Sigmoid colon (tissue), 7 donors: Measurements from ENCODE around the gene CPOX. TPM values are rescaled to one million over a fixed set of nuclear protein-coding genes. Genes with fewer than 3 reads are reported as not detected.

ENCODE experiments used
- DNase-seq: peaks from one replicate; pipeline ENCODE4 v3.0.0-alpha.2; 2019
- H3K27ac ChIP-seq, 4 donors: fragments of 200-600 bp; sonication (generic); one replicate each; pipeline ENCODE4 v1.5.1; 2016 to 2019; ENCODE audit warnings: mild to moderate bottlenecking in 1 of 4
- H3K27me3 ChIP-seq, 3 donors: fragments of 200-600 bp; sonication (generic); one replicate each; pipeline ENCODE4 v1.5.1; 2019; ENCODE audit warnings: mild to moderate bottlenecking in 1 of 3
- H3K36me3 ChIP-seq, 4 donors: fragments of 200-600 bp; sonication (generic); one replicate each; pipeline ENCODE4 v1.5.1; 2016 to 2019
- H3K4me1 ChIP-seq, 4 donors: fragments of 200-600 bp; sonication (generic); one replicate each; pipeline ENCODE4 v1.5.1; 2017 to 2019
- H3K4me3 ChIP-seq, 4 donors: fragments of 200-600 bp; sonication (generic); one replicate each; pipeline ENCODE4 v1.5.1; 2017 to 2019; ENCODE audit warnings: mild to moderate bottlenecking in 2 of 4, moderate library complexity in 1 of 4
- H3K9me3 ChIP-seq, 4 donors: fragments of 200-600 bp in 3 of 4; sonication (generic) in 3 of 4; one replicate each; pipeline versions ENCODE4 v1.5.1 to v1.6.1; 2013 to 2019
- EP300 ChIP-seq, 4 donors: sonication (generic); formaldehyde crosslinking; IDR thresholded peaks; one replicate each; pipeline ENCODE4 v1.6.1; 2017; ENCODE audit warnings: antibody characterized with exemption in 4 of 4
- POLR2A ChIP-seq, 2 donors: fragments of 450-650 bp; IDR thresholded peaks; one replicate each; pipeline ENCODE4 v1.6.1; 2016; ENCODE audit warnings: antibody characterized with exemption in 2 of 2, mild to moderate bottlenecking in 2 of 2, moderate library complexity in 2 of 2
- POLR2AphosphoS5 ChIP-seq, 4 donors: sonication (generic); formaldehyde crosslinking; IDR thresholded peaks; one replicate each; pipeline ENCODE4 v1.6.1; 2017; ENCODE audit warnings: antibody characterized with exemption in 4 of 4
- WGBS, 2 donors: extraction: QIAGEN DNeasy Blood & Tissue Kit; methylation state at CpG; one replicate each; pipeline ENCODE4 v1.1.7; 2013; 5-methylcytosine and 5-hydroxymethylcytosine counted together
- intact Hi-C: fragments of 100-400 bp; cut with DNase I; formaldehyde crosslinking; loops from one replicate; pipeline ENCODE4 v1.15.1; 2023
- polyA plus RNA-seq, 3 donors: library from polyadenylated mRNA; stranded (reverse); fragments of 200-250 nt; gene quantifications; one replicate each; pipeline ENCODE4 v1.2.3, GENCODE V29; 2013
- total RNA-seq, 4 donors: library from RNA; depleted of rRNA; stranded (reverse); fragments of >200 nt; gene quantifications; one replicate each; pipeline ENCODE4 v1.1.0, GENCODE V29; 2016
- TF ChIP-seq, protein P1 (sequence below), 4 experiments: fragments of 450-650 bp in 3 of 4; fragments of 200-600 bp in 1 of 4; IDR thresholded peaks; one replicate each; pipeline ENCODE4 v1.5.1; 2016 to 2019; ENCODE audit warnings: antibody characterized with exemption in 4 of 4, mild to moderate bottlenecking in 3 of 4, moderate library complexity in 2 of 4
- donor health status: healthy with polysubstance abuse.
- donor health status: Bipolar disorder and iron deficiency.
- donor health status: healthy.

The CPOX gene
- total and polyA plus RNA-seq, 7 donors = 4.2 to 32.7 (median 15.3) TPM

GRCh38 chr3:98558100-98558827 is 35.1 kb downstream of the CPOX start:
- no peak overlapping the region for H3K4me3 ChIP-seq
- no peaks in the 10 kb centered on the region for H3K9me3 ChIP-seq
- H3K27me3 ChIP-seq = no peaks in the 10 kb centered on the region
- no peak overlapping the region for H3K27ac ChIP-seq
- H3K4me1 ChIP-seq = no peaks in the 10 kb centered on the region
- intact Hi-C loops = no loop called here
- TF ChIP-seq POLR2A (IDR thresholded peaks at IDR 0.05) (no peak), EP300 (IDR thresholded peaks at IDR 0.05) (no peak), POLR2AphosphoS5 (IDR thresholded peaks at IDR 0.05) (no peak)
- TF ChIP-seq, protein P1, sequence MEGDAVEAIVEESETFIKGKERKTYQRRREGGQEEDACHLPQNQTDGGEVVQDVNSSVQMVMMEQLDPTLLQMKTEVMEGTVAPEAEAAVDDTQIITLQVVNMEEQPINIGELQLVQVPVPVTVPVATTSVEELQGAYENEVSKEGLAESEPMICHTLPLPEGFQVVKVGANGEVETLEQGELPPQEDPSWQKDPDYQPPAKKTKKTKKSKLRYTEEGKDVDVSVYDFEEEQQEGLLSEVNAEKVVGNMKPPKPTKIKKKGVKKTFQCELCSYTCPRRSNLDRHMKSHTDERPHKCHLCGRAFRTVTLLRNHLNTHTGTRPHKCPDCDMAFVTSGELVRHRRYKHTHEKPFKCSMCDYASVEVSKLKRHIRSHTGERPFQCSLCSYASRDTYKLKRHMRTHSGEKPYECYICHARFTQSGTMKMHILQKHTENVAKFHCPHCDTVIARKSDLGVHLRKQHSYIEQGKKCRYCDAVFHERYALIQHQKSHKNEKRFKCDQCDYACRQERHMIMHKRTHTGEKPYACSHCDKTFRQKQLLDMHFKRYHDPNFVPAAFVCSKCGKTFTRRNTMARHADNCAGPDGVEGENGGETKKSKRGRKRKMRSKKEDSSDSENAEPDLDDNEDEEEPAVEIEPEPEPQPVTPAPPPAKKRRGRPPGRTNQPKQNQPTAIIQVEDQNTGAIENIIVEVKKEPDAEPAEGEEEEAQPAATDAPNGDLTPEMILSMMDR (IDR thresholded peaks at IDR 0.05) = no peak
- H3K36me3 ChIP-seq = no peaks in the 10 kb centered on the region
- no peak for DNase-seq
- 74 to 80% methylated on average over 6 of the region's 6 CpGs for WGBS, 2 donors

GRCh38 chr3:98557324-98558010 is 35.9 kb downstream of the CPOX start:
- Histone ChIP-seq H3K9me3 (no peaks in the 10 kb centered on the region), H3K4me1 (no peaks in the 10 kb centered on the region), H3K4me3 (no peak overlapping the region), H3K36me3 (no peaks in the 10 kb centered on the region), H3K27ac (no peak overlapping the region), H3K27me3 (no peaks in the 10 kb centered on the region)
- TF ChIP-seq POLR2A (IDR thresholded peaks at IDR 0.05) = no peak
- no peak for TF ChIP-seq EP300 (IDR thresholded peaks at IDR 0.05)
- no peak for TF ChIP-seq POLR2AphosphoS5 (IDR thresholded peaks at IDR 0.05)
- TF ChIP-seq, protein P1 (IDR thresholded peaks at IDR 0.05) = no peak
- DNase-seq = no peak
- 62 to 73% methylated on average over 4 of the region's 4 CpGs for WGBS, 2 donors
- intact Hi-C loops = no loop called here

- WGBS, 2 donors = 65 to 80% methylated on average over 7 of the region's 7 CpGs
- Histone ChIP-seq H3K4me1 (no peaks in the 10 kb centered on the region), H3K27me3 (no peaks in the 10 kb centered on the region), H3K9me3 (no peaks in the 10 kb centered on the region), H3K27ac (no peak overlapping the region), H3K36me3 (no peaks in the 10 kb centered on the region), H3K4me3 (no peak overlapping the region)
- no peak for DNase-seq
- no peak for TF ChIP-seq EP300 (IDR thresholded peaks at IDR 0.05)
- TF ChIP-seq POLR2AphosphoS5 (IDR thresholded peaks at IDR 0.05) = no peak
- TF ChIP-seq, protein P1 (IDR thresholded peaks at IDR 0.05) = no peak
- intact Hi-C loops = no loop called here
Measured at GRCh38 chr3:98556164-98557130, 37.0 kb downstream of the CPOX start.

GRCh38 chr3:98555025-98555379 is 38.4 kb downstream of the CPOX start:
- no peaks in the 10 kb centered on the region for H3K9me3 ChIP-seq
- TF ChIP-seq, protein P1 (IDR thresholded peaks at IDR 0.05) = no peak
- TF ChIP-seq POLR2AphosphoS5 (IDR thresholded peaks at IDR 0.05) = no peak
- no peak for TF ChIP-seq EP300 (IDR thresholded peaks at IDR 0.05)
- TF ChIP-seq POLR2A (IDR thresholded peaks at IDR 0.05) = no peak
- WGBS, 2 donors = 52 to 78% methylated on average over 4 of the region's 4 CpGs
- intact Hi-C loops = no loop called here
- no peak for DNase-seq
- no peak overlapping the region for H3K27ac ChIP-seq
- H3K4me3 ChIP-seq = no peak overlapping the region
- no peaks in the 10 kb centered on the region for H3K4me1 ChIP-seq
- H3K27me3 ChIP-seq = no peaks in the 10 kb centered on the region
- no peaks in the 10 kb centered on the region for H3K36me3 ChIP-seq
